H9 (cell line): ENCODE data around the gene MAP1S. TPM values are rescaled to one million over a fixed set of nuclear protein-coding genes. Genes with fewer than 3 reads are reported as not detected.

Experiments used
- DNase-seq: peaks from one replicate; pipeline ENCODE4 v3.0.0-alpha.2; 2017
- H2AFZ ChIP-seq: one replicate; pipeline ENCODE4 v1.6.1; 2013; ENCODE audit warnings: mild to moderate bottlenecking, low read length, control low read depth, moderate library complexity
- H2AK5ac ChIP-seq: 2 replicates; pipeline ENCODE4 v1.6.1; 2013; ENCODE audit warnings: low read length, control low read depth, mixed read lengths; ENCODE audit not compliant: insufficient read length
- H2BK120ac ChIP-seq: one replicate; pipeline ENCODE4 v1.6.1; 2013; ENCODE audit warnings: low read depth, mild to moderate bottlenecking, low read length, control low read depth, inconsistent platforms; ENCODE audit not compliant: poor library complexity, severe bottlenecking
- H2BK12ac ChIP-seq: 2 replicates; pipeline ENCODE4 v1.6.1; 2013; ENCODE audit warnings: low read length, control low read depth, mixed read lengths, low read depth; ENCODE audit not compliant: insufficient read length
- H2BK15ac ChIP-seq: 2 replicates; pipeline ENCODE4 v1.6.1; 2013; ENCODE audit warnings: low read depth, low read length, control low read depth
- H2BK20ac ChIP-seq: one replicate; pipeline ENCODE4 v1.6.1; 2013; ENCODE audit warnings: low read depth, mild to moderate bottlenecking, low read length, control low read depth, inconsistent platforms; ENCODE audit not compliant: poor library complexity, severe bottlenecking
- H2BK5ac ChIP-seq: 2 replicates; pipeline ENCODE4 v1.6.1; 2013; ENCODE audit warnings: low read length, control low read depth, mixed read lengths; ENCODE audit not compliant: insufficient read length
- H3K14ac ChIP-seq: 2 replicates; pipeline ENCODE4 v1.6.1; 2013; ENCODE audit warnings: low read length, control low read depth; ENCODE audit not compliant: insufficient read depth
- H3K18ac ChIP-seq: 2 replicates; pipeline ENCODE4 v1.6.1; 2013; ENCODE audit warnings: low read depth, mild to moderate bottlenecking, mixed read lengths, low read length, control low read depth; ENCODE audit not compliant: insufficient read length
- H3K23ac ChIP-seq: 2 replicates; pipeline ENCODE4 v1.6.1; 2013; ENCODE audit warnings: low read length, control low read depth, mixed read lengths, low read depth; ENCODE audit not compliant: insufficient read length
- H3K23me2 ChIP-seq: 2 replicates; pipeline ENCODE4 v1.6.1; 2013; ENCODE audit warnings: low read depth, mild to moderate bottlenecking, mixed read lengths, low read length, control low read depth; ENCODE audit not compliant: insufficient read length, poor library complexity, severe bottlenecking
- H3K27ac ChIP-seq: 2 replicates; pipeline ENCODE4 v1.5.1; 2013; ENCODE audit warnings: low read length, control low read depth, mixed read lengths, low read depth; ENCODE audit not compliant: insufficient read length
- H3K27me3 ChIP-seq: 2 replicates; pipeline ENCODE4 v1.6.1; 2013; ENCODE audit warnings: low read length, control low read depth, inconsistent platforms; ENCODE audit not compliant: insufficient read depth
- H3K4ac ChIP-seq: 2 replicates; pipeline ENCODE4 v1.6.1; 2013; ENCODE audit warnings: low read depth, mild to moderate bottlenecking, control low read depth, inconsistent platforms, low read length, moderate library complexity
- H3K4me1 ChIP-seq: 2 replicates; pipeline ENCODE4 v1.6.1; 2013; ENCODE audit warnings: low read length, control low read depth, inconsistent platforms; ENCODE audit not compliant: insufficient read depth
- H3K4me2 ChIP-seq: 2 replicates; pipeline ENCODE4 v1.6.1; 2013; ENCODE audit warnings: low read length, control low read depth, mixed read lengths; ENCODE audit not compliant: insufficient read length, insufficient read depth
- H3K56ac ChIP-seq: 2 replicates; pipeline ENCODE4 v1.6.1; 2013; ENCODE audit warnings: low read depth, mild to moderate bottlenecking, mixed read lengths, low read length, control low read depth; ENCODE audit not compliant: insufficient read length
- H3K79me1 ChIP-seq: 2 replicates; pipeline ENCODE4 v1.6.1; 2013; ENCODE audit warnings: low read depth, mild to moderate bottlenecking, moderate library complexity, low read length, control low read depth, inconsistent platforms; ENCODE audit not compliant: insufficient read depth, poor library complexity, severe bottlenecking
- H3K79me2 ChIP-seq: 2 replicates; pipeline ENCODE4 v1.6.1; 2013; ENCODE audit warnings: low read length, control low read depth, inconsistent platforms; ENCODE audit not compliant: insufficient read depth
- H3K9ac ChIP-seq: 2 replicates; pipeline ENCODE4 v1.6.1; 2013; ENCODE audit warnings: low read length, control low read depth, mixed read lengths; ENCODE audit not compliant: insufficient read length; ENCODE audit errors: extremely low read depth
- H3K9me3 ChIP-seq: one replicate; pipeline ENCODE4 v1.6.1; 2013; ENCODE audit warnings: low read depth, low read length, inconsistent platforms; ENCODE audit not compliant: control insufficient read depth
- H3T11ph ChIP-seq: one replicate; pipeline ENCODE4 v1.6.1; 2013; ENCODE audit warnings: mild to moderate bottlenecking, low read length, control low read depth, inconsistent platforms
- H4K20me1 ChIP-seq: one replicate; pipeline ENCODE4 v1.6.1; 2013; ENCODE audit not compliant: control insufficient read depth, insufficient read length, insufficient read depth
- H4K5ac ChIP-seq: 2 replicates; pipeline ENCODE4 v1.6.1; 2013; ENCODE audit warnings: low read depth, mild to moderate bottlenecking, mixed read lengths, low read length, control low read depth; ENCODE audit not compliant: insufficient read length
- H4K8ac ChIP-seq: replicated peaks from 2 replicates; pipeline ENCODE4 v1.6.1; 2013; ENCODE audit warnings: low read length, control low read depth, mixed read lengths, low read depth; ENCODE audit not compliant: insufficient read length
- H4K91ac ChIP-seq: 2 replicates; pipeline ENCODE4 v1.6.1; 2013; ENCODE audit warnings: low read depth, mild to moderate bottlenecking, moderate library complexity, mixed read lengths, low read length, control low read depth; ENCODE audit not compliant: insufficient read length
- H3K27ac Mint-ChIP-seq, 3 experiments: 2 replicates in 2 of 3; 3 replicates in 1 of 3; pipeline ENCODE4 v1.8.0; 2020 to 2021; ENCODE audit warnings: mixed read lengths in 3 of 3, mild to moderate bottlenecking in 1 of 3, moderate library complexity in 1 of 3
- H3K27me3 Mint-ChIP-seq: 2 replicates; pipeline ENCODE4 v1.8.0; 2021; ENCODE audit warnings: low read depth, mild to moderate bottlenecking, moderate library complexity, mixed read lengths
- H3K36me3 Mint-ChIP-seq, 3 experiments: 2 replicates in 2 of 3; 3 replicates in 1 of 3; pipeline ENCODE4 v1.8.0; 2020 to 2021; ENCODE audit warnings: low read depth in 3 of 3, mixed read lengths in 3 of 3; ENCODE audit not compliant: insufficient read depth in 1 of 3
- H3K4me1 Mint-ChIP-seq, 2 experiments: 2 replicates each; pipeline ENCODE4 v1.8.0; 2020; ENCODE audit warnings: mixed read lengths in 2 of 2
- H3K4me3 Mint-ChIP-seq, 2 experiments: 2 replicates in 1 of 2; 3 replicates in 1 of 2; pipeline ENCODE4 v1.8.0; 2020 to 2021; ENCODE audit warnings: mild to moderate bottlenecking in 2 of 2, mixed read lengths in 2 of 2, moderate library complexity in 1 of 2
- H3K9me3 Mint-ChIP-seq, 2 experiments: 2 replicates in 1 of 2; 3 replicates in 1 of 2; pipeline ENCODE4 v1.8.0; 2020; ENCODE audit warnings: mild to moderate bottlenecking in 2 of 2, mixed read lengths in 2 of 2, moderate library complexity in 1 of 2
- WGBS: extraction: QIAGEN DNeasy Blood & Tissue Kit; methylation state at CpG from one replicate; pipeline ENCODE4 v1.1.7; 2013; ENCODE audit warnings: missing lambda C conversion rate, low lambda C conversion rate, mixed read lengths; ENCODE audit not compliant: insufficient read length; ENCODE audit errors: extremely low coverage; 5-methylcytosine and 5-hydroxymethylcytosine counted together
- total RNA-seq: library from RNA; stranded (reverse); gene quantifications from 2 replicates; pipeline ENCODE4 v1.2.1, GENCODE V29; 2021
- TF ChIP-seq, protein P1 (sequence below): fragments of 200-600 bp; sonication (generic); conservative IDR thresholded peaks from 3 replicates; pipeline ENCODE4 v1.8.0; 2021; ENCODE audit warnings: antibody characterized with exemption, mild to moderate bottlenecking

The MAP1S gene
- total RNA-seq, 1 experiment from 2014 or later, result 160 TPM

GRCh38 chr19:17766543-17767131 is 47.4 kb downstream of the MAP1S start:
- DNase-seq, result peak; percentile 93
- H2BK15ac ChIP-seq, result no peak overlapping the region
- H3K23me2 ChIP-seq, result no peaks in the 10 kb centered on the region
- no peak overlapping the region for H3K9ac ChIP-seq
- no peaks in the 10 kb centered on the region for H3K4me1 ChIP-seq
- no peak overlapping the region for H3T11ph ChIP-seq
- no peak overlapping the region for H4K5ac ChIP-seq
- no peak overlapping the region for H2BK5ac ChIP-seq
- Mint-ChIP-seq H3K4me3 (peak overlapping the region; percentile 30 to 38; a peak in 2 of 5 replicates), H3K36me3 (peaks cover 1 to 26% (median 2%) of the 10 kb centered on the region in 3 experiments), H3K27me3 (no peaks in the 10 kb centered on the region), H3K4me1 (peaks cover 5 to 13% of the 10 kb centered on the region in 2 experiments), H3K9me3 (no peaks in the 10 kb centered on the region; a peak in 1 of 5 replicates), H3K27ac (no peak overlapping the region)
- no peaks in the 10 kb centered on the region for H4K20me1 ChIP-seq
- no peak overlapping the region for H2AK5ac ChIP-seq
- no peak overlapping the region for H4K91ac ChIP-seq
- no peaks in the 10 kb centered on the region for H3K79me1 ChIP-seq
- no peak overlapping the region for H4K8ac ChIP-seq
- H3K79me2 ChIP-seq, result no peaks in the 10 kb centered on the region
- no peak overlapping the region for H3K56ac ChIP-seq
- no peak overlapping the region for H3K27ac ChIP-seq
- WGBS, result no CpG with 5 or more reads among the region's 29 CpGs
- no peak overlapping the region for H2AFZ ChIP-seq
- TF ChIP-seq, protein P1, sequence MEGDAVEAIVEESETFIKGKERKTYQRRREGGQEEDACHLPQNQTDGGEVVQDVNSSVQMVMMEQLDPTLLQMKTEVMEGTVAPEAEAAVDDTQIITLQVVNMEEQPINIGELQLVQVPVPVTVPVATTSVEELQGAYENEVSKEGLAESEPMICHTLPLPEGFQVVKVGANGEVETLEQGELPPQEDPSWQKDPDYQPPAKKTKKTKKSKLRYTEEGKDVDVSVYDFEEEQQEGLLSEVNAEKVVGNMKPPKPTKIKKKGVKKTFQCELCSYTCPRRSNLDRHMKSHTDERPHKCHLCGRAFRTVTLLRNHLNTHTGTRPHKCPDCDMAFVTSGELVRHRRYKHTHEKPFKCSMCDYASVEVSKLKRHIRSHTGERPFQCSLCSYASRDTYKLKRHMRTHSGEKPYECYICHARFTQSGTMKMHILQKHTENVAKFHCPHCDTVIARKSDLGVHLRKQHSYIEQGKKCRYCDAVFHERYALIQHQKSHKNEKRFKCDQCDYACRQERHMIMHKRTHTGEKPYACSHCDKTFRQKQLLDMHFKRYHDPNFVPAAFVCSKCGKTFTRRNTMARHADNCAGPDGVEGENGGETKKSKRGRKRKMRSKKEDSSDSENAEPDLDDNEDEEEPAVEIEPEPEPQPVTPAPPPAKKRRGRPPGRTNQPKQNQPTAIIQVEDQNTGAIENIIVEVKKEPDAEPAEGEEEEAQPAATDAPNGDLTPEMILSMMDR, result peak; percentile 94
- no peak overlapping the region for H2BK20ac ChIP-seq
- H3K4me2 ChIP-seq, result no peak overlapping the region
- no peaks in the 10 kb centered on the region for H3K9me3 ChIP-seq
- no peak overlapping the region for H3K4ac ChIP-seq
- H2BK12ac ChIP-seq, result no peak overlapping the region
- no peak overlapping the region for H3K14ac ChIP-seq
- H3K27me3 ChIP-seq, result no peaks in the 10 kb centered on the region
- no peak overlapping the region for H3K18ac ChIP-seq
- no peak overlapping the region for H2BK120ac ChIP-seq
- no peak overlapping the region for H3K23ac ChIP-seq
